GOT3 (cell line): ENCODE results near the gene TAL1.
"Not testable (repeated sequence)": the region's sequence is repeated elsewhere in the genome, so short reads cannot be mapped to it uniquely, and the experiment has no call there.

Source experiments
- DNase-seq: peaks from one replicate; lab custom pipeline; 2025; ENCODE audit warnings: mixed read lengths; lab: John Stamatoyannopoulos, UW

TAL1 gene

DNA sequence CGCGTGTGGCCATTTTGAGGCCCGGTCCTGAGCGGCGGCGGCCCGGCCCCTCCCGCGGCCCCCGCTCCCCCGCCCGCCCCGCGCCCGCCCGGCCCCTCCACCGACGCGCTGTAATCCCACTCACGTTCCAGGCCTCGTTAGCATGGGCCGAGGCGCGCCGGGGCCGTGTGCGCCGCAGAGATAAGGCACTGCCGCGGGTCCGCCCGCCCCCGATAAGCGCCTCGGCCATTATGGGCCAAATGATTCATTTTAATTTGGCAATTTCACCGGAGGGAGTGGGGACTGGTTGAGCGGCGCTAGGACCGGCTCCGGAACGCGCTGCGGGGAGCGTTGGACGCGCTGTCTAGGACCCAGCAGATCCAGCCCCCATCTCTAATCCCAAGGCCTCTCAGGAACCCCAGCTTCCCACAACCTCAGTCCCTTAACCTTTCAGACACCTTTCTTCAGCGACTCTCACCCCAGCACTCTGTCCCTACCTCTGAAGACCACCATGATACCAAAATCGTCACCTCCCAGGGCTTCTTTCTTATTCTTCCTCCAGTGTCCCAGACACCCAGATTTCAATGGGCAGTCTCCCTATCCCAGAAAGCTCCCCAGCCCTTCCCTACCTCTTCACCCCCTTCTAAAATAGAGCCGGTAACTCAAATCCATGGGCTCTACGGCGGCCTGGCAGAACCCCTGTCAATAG, at the start of gene TAL1:
TAL1 (minus strand) TSS at position 39 of the 688 bp plus-strand sequence. CDS start 6,337 bp downstream, outside the sequence.
- no peak for DNase-seq

DNA sequence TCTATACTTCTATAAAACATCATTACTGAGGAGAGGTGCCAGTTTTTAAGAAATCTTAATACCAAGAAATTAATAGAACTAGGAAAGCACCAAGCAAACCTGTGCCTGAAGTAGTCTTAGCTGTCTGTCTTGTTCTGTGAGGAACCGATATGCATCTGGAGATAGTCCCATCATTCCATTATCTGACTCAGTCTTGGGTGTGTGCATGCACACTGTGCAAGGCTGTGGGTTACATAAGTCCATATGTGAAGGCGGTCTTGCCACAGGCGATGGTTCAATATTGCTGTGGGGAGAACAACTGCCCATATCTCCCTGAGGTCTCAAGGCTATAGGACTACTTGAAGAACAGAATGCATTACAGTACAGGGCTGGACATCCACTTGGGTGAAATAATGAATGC, 48.1 kb upstream of the TAL1 start:
- DNase-seq = no peak

DNA sequence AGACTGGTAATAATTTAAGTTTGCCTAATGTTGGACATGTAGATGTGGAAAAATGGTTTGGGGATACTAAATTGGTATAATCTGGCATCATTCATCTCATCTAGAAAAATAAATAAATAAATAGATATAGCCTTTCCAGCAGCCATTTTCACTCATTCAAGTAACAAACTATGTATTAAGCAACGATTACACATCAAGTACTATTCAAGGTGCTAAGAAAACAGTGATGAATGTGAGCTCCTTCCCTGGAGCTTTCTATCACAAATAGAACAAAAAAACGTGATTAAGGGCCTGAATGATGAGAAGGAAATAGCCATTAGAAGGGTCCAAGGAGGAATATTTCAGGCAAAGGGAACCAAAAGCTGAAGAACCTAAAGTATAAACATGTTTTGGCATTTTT, 44.8 kb upstream of the TAL1 start:
- no peak for DNase-seq

DNA sequence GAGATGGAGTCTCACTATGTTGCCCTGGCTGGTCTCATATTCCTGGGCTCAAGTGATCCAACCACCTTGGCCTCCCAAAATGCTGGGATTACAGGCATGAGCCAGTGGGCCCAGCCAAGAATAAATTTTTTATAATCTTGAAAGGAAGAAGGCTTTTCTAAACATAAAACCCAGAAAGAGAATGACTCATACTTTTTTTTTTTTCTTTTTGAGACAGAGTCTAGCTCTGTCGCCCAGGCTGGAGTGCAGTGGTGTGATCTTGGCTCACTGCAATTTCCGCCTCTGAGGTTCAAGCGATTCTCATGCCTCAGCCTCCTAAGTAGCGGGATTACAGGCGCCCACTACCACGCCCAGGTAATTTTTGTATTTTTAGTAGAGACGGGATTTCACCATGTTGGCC, 43.8 kb upstream of the TAL1 start:
- not testable (repeated sequence) for DNase-seq

DNA sequence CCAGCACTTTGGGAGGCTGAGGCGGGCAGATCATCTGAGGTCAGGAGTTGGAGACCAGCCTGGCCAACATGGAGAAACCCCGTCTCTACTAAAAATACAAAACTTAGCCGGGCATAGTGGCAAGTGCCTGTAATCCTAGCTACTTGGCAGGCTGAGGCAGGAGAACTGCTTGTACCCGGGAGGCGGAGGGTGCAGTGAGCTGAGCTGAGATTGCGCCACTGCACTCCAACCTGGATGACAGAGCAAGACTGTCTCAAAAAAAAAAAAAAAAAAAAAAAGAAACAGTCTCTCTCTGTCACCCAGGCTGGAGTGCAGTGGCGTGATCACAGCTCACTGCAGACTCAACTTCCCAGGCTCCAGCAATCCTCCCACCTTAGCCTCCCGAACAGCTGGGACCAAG, 33.5 kb upstream of the TAL1 start:
- DNase-seq = not testable (repeated sequence)

DNA sequence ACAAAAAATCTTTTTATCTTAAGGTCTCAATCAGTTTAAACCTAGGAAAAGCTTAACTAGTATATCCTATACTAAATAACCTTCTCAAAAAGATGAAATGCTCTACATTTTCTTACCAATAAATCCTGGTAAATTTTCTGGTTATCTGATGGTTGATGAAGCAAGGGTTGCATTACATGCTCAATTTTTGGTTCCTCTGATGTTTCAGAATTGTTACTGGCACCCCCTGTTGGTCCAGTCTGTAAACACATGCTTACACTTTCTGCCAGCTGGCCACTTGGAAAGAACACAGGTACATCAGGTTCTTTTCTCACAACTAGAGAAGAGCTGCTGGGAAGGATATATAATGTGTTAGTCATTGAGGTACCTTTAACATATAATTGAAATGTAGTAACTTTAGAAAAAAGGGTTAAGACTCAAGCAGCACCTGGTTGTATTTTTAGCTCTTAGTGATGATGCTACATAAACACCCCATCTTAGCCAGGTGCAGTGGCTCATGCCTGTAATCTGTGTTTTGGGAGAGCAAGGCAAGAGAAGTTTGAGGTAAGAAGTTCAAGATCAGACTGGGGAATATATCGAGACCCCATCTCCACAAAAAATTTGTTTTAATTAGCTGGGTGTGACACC, 30.9 kb upstream of the TAL1 start:
- DNase-seq = no peak

DNA sequence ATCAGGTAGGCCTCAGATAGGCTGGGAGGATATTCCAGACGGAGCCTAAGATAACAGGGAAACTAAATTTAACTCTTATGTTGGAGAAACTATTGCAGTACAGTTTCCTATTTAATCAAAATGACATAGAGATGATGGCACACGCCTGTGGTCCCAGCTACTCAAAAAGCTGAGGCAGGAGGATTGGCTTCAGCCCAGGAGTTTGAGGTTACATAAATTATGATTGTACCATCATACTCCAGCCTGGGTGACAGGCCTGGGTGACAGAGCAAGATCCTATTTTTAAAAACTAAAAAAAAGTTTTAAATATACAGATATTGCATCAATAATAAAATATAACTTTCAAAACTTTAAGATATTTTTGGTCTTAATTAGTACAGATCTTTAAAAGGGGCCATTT, 25.2 kb upstream of the TAL1 start:
- DNase-seq = no peak

DNA sequence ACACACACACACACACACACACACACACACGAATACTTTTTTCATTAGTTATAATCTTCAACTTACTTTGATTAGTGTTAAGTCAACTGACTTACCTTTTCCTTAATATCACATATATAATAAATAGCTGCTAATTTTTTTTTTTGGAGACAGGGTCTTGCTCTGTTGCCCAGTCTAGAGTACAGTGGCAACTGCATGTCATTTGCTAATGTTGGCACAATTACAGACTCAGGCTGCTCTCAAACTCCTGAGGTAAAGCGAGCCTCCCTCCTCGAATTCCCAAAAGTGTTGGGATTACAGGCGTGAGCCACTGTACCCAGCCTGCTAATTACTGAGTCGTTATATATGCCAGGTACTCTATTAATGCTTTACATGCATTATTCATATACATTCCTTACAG, 20.8 kb upstream of the TAL1 start:
- no peak for DNase-seq

DNA sequence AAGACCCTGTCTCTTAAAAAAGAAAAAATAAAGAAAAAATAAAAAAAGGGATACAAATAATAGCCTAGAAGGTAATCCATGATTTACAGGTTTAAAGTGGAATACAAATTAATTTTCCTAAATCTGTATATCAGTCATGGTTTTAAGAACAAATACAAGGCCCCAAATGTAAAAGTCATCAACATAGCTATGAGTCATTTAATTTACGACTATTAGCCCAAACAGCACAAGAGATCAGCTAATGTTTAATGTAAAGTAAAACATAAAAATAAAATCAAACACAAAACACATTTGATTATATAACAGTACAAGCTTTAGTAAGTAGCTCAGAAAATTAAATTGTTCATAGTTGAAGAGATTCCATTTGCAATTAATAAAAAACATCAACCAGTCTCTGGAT, 20.3 kb upstream of the TAL1 start:
- no peak for DNase-seq

DNA sequence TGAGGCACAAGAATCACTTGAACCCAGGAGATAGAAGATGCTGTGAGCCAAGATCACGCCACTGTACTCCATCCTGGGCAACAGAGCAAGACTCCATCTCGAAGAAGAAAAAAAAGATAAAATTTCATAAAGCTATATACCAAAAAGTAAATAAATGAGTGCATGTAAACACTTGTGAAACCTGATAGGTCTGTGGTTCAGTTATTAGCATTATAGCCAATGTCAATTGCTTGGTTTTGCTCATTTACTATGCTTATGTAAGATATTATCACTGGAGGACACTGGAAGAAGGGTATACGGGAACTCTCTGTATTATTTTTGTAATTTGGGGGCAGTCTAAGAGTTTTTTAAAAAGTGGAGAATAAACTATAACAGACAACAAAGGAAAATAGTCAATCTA, 17.7 kb upstream of the TAL1 start:
- no peak for DNase-seq

DNA sequence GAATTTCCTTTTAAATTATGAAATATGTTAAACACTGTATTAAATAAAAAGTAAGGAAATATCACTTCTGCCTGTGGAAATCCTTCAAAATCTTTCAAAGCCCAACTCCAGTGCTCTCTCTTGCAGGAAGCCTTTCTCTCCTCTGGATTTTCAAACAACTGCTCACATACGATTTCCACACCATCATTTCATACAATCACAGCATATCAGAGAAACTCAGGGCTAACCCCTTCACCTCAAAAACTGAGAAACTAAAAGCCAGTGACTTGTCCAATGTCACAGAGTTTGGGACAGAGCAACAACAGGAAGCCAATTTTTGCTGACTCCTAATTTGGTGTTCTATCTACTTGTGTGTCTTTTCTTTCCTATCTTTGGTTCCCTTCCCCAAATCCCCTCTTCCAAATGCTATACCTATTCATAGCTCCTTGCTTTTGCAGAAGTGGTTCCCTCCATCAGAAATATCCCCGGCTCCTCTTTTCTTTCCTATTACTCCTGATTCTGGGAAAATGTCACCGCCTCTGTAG, 12.4 kb upstream of the TAL1 start:
- no peak for DNase-seq

DNA sequence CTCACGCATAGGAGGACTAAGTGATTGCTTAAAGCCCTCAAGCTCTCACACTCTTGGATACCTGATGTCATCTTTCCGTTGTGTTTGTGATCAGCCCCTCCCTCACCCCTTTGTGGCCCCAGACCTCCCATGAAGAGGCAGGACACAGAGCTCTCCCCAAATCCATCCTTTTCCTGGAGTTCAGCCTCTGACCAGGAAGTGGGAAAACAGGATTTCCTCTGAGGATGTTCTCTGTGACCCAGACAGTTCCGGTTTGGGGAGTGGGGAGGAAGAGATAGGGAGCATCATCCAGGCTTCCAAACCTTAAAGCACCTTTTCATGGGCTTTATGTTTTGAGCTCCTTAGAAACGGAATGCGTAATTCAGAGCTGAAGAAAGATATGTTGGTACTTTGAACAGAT, 11.9 kb upstream of the TAL1 start:
- DNase-seq = no peak

DNA sequence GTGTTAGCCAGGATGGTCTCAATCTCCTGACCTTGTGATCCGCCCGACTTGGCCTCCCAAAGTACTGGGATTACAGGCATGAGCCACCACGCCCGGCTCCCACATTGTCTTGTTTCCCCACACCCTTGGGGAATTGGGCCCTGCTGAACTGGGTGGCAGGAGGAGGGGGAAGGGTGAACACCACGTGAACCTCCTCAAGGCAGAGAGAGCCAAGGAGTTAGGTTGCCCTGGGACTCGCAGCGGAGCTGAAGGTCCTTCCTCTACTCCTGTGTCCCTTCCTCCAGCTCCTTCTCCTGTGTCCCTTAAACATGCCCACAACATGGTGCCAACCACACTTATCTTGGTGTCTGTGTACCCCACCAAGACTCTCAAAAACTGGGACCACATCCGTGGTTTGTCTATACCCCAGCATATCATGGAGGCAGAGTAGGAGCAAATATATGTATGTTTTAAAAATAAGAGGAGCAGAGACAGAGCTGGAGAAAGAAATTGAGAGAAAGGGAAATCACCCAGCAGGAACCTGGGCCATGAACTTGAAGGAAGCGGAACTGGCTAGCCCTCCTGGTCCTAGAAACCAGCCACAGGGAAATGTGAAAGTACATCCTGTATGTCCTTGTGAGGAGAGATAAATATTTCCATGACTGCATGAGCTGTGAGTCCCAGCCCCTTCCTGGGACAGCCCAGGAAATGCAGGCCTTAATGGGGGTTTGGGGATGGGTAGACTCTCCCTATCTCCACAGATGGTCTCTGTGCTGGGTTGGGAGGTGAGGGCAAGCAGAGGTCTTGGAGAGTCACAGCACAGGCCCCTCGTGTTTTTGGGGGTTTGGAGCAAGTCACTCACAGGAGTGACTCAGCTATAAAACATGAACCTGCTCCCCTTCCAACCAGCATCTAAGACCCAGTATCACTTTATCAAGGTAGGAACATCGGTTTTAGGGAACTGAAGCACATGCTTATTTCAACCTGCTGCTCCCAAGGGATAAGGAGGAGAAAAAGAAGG, 9.4 kb upstream of the TAL1 start:
- no peak for DNase-seq

DNA sequence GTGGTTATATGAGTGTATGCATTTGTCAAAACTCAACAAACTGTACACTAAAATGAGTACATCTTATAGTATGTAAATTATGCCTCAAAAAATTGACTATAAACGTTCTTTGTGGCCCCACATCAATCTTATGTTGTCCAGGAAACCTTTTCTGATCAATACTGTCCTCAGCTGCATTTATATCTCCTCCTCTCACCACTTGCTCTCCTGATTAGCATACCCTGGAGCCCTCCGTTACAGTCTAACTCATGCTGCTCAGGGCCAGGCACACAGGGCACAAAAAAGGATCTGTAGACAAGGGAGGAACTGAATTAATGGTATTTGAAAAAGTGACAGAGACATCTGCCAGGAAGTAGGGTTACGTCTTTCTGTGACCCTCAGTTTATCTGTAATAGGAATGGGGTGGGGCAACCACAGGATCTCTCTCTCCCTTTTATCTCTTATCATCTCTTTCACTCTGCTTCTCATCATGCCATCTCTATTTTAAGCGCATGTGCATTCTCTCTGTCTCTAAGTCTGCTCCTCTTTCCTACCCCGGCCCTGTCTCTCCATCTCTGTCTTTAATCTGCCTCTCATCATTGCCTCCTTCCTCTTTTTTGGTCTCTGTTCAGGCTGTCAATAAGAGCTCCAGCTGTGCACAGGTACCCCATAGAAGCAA, 7.0 kb upstream of the TAL1 start:
- DNase-seq = no peak

DNA sequence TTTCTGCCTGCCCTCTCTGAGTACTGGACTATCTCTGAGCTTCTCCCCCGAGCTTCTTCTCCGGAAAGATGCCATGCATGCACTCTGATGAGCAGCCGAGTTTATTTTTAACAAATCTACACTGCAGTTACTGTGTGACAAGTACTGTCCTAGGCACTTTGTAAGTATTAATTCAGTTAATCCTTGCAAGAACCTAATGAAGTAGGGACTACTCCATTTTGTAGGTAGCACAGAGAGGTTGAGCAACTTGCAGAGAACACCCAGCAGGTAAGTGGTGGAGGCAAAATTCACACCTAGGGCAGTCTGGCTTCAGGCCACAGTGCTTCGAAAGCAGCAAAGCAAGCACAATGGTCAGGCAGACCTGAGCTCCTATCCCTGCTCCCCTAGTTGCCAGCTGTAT, 3.8 kb upstream of the TAL1 start:
- no peak for DNase-seq

DNA sequence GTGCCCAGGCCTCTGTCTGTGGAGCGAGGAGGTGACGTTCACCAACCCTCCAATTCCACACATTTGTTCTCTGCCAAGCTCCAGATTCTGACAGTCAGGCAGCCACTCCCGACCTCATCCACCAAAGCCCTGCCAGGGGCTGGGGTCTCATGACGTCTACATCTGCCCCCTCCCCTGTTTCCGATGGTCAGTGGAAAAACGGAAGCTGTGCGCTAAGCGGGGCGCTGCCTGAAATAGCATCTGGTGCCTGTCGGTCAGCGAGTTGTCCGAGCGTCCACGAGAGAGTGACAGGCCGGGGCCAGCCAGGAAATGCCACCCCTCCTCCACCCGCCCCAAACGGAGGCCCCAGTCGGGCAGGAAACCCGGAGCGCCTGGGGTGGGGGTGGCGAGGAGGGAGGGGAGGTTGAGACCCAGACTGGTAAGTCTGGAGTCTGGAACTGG, 3.2 kb upstream of the TAL1 start:
- DNase-seq = no peak

DNA sequence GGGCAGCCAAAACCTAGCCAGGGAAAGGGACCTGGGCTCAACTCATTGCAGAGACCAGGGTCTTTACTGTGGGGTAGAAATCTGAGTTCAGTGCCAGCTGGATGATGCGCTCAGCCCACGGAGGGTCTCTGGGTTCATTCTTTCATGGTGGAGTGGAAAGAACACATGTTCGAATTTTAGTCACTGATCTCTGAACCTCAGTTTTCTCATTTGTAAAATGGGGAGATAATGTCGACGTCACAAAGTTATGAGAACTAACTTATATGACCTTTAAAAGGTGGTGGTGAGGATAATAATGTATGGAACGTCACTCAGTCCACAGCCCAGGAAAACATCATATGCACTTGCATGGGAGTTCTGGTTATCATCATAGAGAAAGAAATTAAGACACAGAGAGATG, 1.2 kb upstream of the TAL1 start:
- DNase-seq = no peak

DNA sequence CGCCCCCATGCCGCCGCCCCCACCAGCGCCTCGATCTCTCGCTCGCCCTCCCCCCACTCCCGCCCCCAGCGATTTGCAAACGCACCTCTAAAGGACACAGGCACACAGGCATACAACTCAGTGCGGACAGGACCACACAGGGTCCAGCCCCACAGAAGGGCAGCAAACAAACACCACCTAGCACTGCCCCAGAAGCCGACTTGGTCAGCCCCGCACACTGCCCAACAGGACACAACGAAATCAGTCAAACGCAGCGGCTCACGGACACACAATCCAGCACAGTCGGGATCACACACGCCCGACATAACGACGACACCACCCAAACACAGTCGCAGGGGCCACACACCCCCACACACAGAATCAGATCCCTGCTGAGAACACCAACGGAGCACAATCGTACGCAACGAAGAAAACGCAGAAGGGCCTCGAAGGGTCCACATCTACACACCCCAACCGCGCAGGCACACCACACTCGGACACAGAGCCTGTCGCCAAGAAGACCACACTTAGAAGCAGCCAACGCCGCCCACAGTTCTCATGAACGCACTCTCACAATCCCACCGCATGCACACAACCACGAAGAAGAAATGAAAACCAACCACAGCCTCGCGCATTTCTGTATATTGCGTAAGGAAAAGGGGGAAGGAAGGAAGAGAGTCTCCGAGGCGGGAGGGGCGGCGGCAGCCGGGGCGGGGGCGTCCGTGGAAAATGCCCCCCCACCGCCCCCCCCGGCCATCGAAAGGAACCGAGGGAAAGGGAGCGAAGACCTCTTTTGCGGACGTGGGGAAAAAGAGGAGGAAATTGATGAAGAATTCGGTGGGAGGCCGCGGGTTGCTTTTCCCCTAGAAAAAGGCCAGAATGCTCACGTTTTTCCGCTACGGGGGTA, 481 bp downstream of the TAL1 start:
- DNase-seq = no peak

DNA sequence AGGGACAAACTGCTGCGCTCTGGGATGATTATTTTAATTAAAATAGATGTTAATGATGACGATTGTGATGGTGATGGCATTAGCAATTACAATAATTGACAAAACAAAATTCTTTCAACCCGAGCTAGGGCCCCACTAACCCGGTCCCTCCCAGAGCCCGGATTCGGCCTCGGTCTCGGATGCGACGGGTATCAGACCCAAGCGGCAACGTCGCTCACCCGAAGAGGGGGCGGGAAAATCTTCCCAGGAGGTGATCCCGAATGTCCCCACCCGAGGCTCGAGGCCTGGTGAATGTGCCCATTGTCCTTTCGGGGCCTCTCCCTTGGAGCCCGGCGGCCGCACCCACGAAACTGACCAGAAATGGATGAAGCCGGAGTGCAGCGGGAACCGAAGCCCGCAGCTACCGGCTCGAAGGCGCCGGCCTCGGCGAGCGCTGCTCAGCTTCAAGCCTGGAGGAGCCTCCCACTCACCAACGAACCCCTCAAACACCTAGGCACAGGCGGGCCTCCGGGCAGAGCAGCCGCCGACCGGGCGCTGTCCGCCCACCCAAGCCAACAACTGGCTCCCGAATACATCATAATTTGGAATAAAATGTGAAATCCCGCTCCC, 1.2 kb downstream of the TAL1 start:
- no peak for DNase-seq

DNA sequence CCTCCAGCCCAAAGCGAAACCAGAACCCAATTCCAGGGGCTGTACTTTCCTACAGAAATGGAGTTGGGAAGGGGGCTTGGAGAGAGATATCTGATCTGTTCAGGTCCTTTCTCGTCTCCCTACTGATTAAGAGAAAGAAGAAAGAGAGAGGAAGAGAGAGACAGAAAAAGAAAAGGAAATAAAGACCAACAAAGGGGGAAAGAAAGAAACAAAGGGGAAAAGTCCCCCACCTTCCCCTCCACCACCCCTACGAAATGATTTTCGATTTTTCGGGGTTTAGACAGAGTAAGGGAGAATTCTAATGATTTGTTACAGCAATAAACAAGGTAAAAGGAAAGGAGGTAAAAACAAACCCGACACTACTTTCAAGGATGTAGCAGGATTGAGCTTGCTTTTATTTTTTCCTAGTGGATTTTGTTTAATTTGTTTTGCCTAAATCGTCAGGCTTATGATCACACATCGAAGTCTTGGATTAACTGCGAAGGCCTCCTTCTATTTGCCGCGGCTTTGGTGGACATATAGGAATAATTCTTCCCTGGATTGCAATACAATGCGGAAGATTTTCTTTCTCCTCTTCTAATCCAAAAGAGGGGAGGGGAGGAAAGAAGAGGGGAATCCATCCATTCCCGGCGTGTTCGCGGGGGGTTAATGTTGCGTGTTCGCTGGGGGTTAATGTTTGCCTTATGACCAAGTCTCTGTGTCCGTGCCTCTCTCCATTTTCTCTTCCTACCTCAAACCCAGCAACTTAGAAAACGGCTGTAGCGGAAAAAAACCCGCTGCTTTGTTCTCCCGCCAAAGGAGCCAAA, 1.9 kb downstream of the TAL1 start:
- DNase-seq = no peak
